Psoas muscle (tissue), 8 donors: ENCODE data around the gene KRTAP4-7. TPM values are rescaled to one million over a fixed set of nuclear protein-coding genes. Genes with fewer than 3 reads are reported as not detected.
"Not testable (repeated sequence)": the region's sequence is repeated elsewhere in the genome, so short reads cannot be mapped to it uniquely, and the experiment has no call there.

Source experiments
- ATAC-seq, 4 donors: fragments of 200-7000 bp; cut with Tn5 transposase; one replicate each; pipeline ENCODE4 v1.9.1; 2020; ENCODE audit warnings: moderate library complexity in 3 of 4, mild to moderate bottlenecking in 2 of 4
- DNase-seq, 2 donors: peaks; one replicate each; pipeline ENCODE4 v3.0.0-alpha.2; 2020
- H3K27ac ChIP-seq: fragments of 200-600 bp; one replicate; pipeline ENCODE4 v1.8.0; 2022
- H3K27me3 ChIP-seq, 3 donors: fragments of 200-600 bp in 1 of 3; one replicate each; pipeline versions ENCODE4 v1.6.1 to v1.8.0; 2013 to 2022; ENCODE audit warnings: low read length in 2 of 3, mild to moderate bottlenecking in 2 of 3, moderate library complexity in 1 of 3; ENCODE audit not compliant: insufficient read depth in 3 of 3
- H3K36me3 ChIP-seq, 2 donors: fragments of 200-600 bp in 1 of 2; one replicate each; pipeline versions ENCODE4 v1.6.1 to v1.8.0; 2013 to 2022; ENCODE audit warnings: low read depth in 1 of 2, mild to moderate bottlenecking in 1 of 2, moderate library complexity in 1 of 2; ENCODE audit not compliant: insufficient read depth in 1 of 2
- H3K4me1 ChIP-seq: fragments of 200-600 bp; one replicate; pipeline ENCODE4 v1.8.0; 2022
- H3K4me3 ChIP-seq: fragments of 200-600 bp; one replicate; pipeline ENCODE4 v1.8.0; 2022; ENCODE audit warnings: mild to moderate bottlenecking
- H3K9me3 ChIP-seq: fragments of 200-600 bp; one replicate; pipeline ENCODE4 v1.8.0; 2022
- WGBS, 3 donors: extraction: QIAGEN DNeasy Blood & Tissue Kit; methylation state at CpG; one replicate each; pipeline versions ENCODE4 v1.1.6 to v1.1.7; 2013; 5-methylcytosine and 5-hydroxymethylcytosine counted together
- intact Hi-C, 2 donors: fragments of 100-400 bp; cut with DNase I; formaldehyde crosslinking; loops; one replicate each; pipeline versions ENCODE4 v1.11.0 to v1.14.2; 2022
- polyA plus RNA-seq, 3 donors: library from polyadenylated mRNA; stranded (reverse); fragments of 200-250 nt; gene quantifications; one replicate each; pipeline ENCODE4 v1.2.3, GENCODE V29; 2013
- total RNA-seq, 4 donors: library from RNA; stranded (reverse); fragmentation: NEBNext Ultra II Directional in 2 of 4; extraction: Animal tissue kit (Norgen Biotek cat#: 25700) in 2 of 4; gene quantifications; one replicate each; pipeline versions ENCODE4 v1.2.1 to v1.2.4, GENCODE V29; 2021 to 2023
- TF ChIP-seq, protein P1 (sequence below): fragments of 200-600 bp; IDR thresholded peaks from one replicate; pipeline ENCODE4 v1.8.0; 2022; ENCODE audit warnings: antibody characterized with exemption
- donor health status: healthy with polysubstance abuse.
- donor health status: DM: no; HTN: no; CAD: no; lungs with moderate emphysema.
- donor health status: Bipolar disorder and iron deficiency.
- donor health status: healthy.
- donor health status: DM: yes; HTN: yes; CAD: no.
- donor health status: DM: no; HTN: no; CAD: no.
- donor health status: DM: no; HTN: no; CAD: no.
- donor health status: DM: yes; HTN: yes; CAD: no.

The KRTAP4-7 gene
- total and polyA plus RNA-seq, 7 donors, result not detected

GRCh38 chr17:41111151-41111885, 27.4 kb downstream of the KRTAP4-7 start:
- WGBS, 3 donors, result 75 to 90% (median 79%) methylated on average over 2 of the region's 2 CpGs
- H3K36me3 ChIP-seq, result no peaks in the 10 kb centered on the region
- H3K4me3 ChIP-seq, result no peak overlapping the region
- no peaks in the 10 kb centered on the region for H3K9me3 ChIP-seq
- intact Hi-C loops, result no loop called here
- DNase-seq (no peak), ATAC-seq (no peak)
- H3K27ac ChIP-seq, result no peak overlapping the region
- no peaks in the 10 kb centered on the region for H3K4me1 ChIP-seq
- H3K27me3 ChIP-seq, result peaks cover 0 to 10% (median 0%) of the 10 kb centered on the region in 3 donors
- TF ChIP-seq, protein P1, sequence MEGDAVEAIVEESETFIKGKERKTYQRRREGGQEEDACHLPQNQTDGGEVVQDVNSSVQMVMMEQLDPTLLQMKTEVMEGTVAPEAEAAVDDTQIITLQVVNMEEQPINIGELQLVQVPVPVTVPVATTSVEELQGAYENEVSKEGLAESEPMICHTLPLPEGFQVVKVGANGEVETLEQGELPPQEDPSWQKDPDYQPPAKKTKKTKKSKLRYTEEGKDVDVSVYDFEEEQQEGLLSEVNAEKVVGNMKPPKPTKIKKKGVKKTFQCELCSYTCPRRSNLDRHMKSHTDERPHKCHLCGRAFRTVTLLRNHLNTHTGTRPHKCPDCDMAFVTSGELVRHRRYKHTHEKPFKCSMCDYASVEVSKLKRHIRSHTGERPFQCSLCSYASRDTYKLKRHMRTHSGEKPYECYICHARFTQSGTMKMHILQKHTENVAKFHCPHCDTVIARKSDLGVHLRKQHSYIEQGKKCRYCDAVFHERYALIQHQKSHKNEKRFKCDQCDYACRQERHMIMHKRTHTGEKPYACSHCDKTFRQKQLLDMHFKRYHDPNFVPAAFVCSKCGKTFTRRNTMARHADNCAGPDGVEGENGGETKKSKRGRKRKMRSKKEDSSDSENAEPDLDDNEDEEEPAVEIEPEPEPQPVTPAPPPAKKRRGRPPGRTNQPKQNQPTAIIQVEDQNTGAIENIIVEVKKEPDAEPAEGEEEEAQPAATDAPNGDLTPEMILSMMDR, result no peak

GRCh38 chr17:41116297-41116696, 32.3 kb downstream of the KRTAP4-7 start:
- ATAC-seq (no peak), DNase-seq (no peak)
- Histone ChIP-seq H3K27ac (no peak overlapping the region), H3K4me1 (no peaks in the 10 kb centered on the region), H3K36me3 (no peaks in the 10 kb centered on the region), H3K9me3 (no peaks in the 10 kb centered on the region), H3K4me3 (no peak overlapping the region), H3K27me3 (peaks cover 0 to 8% (median 0%) of the 10 kb centered on the region in 3 donors)
- intact Hi-C loops, result no loop called here
- 57 to 72% (median 64%) methylated on average over 5 of the region's 5 CpGs for WGBS, 3 donors
- TF ChIP-seq, protein P1, result no peak

DNA sequence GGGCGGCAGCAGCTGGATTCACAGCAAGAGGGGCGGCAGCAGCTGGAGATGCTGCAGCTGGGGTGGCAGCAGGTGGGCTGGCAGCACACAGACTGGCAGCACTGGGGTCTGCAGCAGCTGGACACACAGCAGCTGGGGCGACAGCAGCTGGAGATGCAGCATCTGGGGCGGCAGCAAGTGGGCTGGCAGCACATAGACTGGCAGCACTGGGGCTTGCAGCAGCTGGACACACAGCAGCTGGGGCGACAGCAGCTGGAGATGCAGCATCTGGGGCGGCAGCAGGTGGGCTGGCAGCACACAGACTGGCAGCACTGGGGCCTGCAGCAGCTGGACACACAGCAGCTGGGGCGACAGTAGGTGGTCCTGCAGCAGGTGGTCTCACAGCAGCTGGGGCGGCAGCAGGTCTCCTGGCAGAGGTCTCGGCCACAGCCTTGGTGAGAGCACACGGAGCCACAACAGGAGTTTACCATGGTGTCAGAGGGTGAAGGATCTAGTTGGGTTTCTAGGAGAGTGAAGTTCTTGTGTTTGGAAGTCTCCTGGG, 34.0 kb downstream of the KRTAP4-7 start, which contains the start of gene KRTAP4-11:
KRTAP4-11 (minus strand) TSS at position 528 of the 541 bp plus-strand sequence; CDS start at position 470, 58 bp downstream.
- H3K36me3 ChIP-seq, H3K27ac ChIP-seq, intact Hi-C loops, H3K4me3 ChIP-seq, H3K9me3 ChIP-seq, DNase-seq, H3K4me1 ChIP-seq, ATAC-seq: not testable (repeated sequence)
- WGBS, 3 donors, result 54 to 82% (median 74%) methylated on average over 8 to 10 of the region's 10 CpGs
- H3K27me3 ChIP-seq, result peaks cover 0 to 11% (median 0%) of the 10 kb centered on the region in 3 donors

- Histone ChIP-seq H3K27me3 (peaks cover 0 to 14% (median 0%) of the 10 kb centered on the region in 3 donors), H3K36me3 (no peaks in the 10 kb centered on the region), H3K4me3 (no peak overlapping the region), H3K27ac (no peak overlapping the region), H3K9me3 (no peaks in the 10 kb centered on the region), H3K4me1 (no peaks in the 10 kb centered on the region)
- ATAC-seq, result no peak
- intact Hi-C loops, result no loop called here
- TF ChIP-seq, protein P1, result no peak
- DNase-seq, result no peak
- WGBS, 3 donors, result 89% methylated on average over 4 of the region's 4 CpGs
Observed at GRCh38 chr17:41118721-41119120, 34.8 kb downstream of the KRTAP4-7 start.

DNA sequence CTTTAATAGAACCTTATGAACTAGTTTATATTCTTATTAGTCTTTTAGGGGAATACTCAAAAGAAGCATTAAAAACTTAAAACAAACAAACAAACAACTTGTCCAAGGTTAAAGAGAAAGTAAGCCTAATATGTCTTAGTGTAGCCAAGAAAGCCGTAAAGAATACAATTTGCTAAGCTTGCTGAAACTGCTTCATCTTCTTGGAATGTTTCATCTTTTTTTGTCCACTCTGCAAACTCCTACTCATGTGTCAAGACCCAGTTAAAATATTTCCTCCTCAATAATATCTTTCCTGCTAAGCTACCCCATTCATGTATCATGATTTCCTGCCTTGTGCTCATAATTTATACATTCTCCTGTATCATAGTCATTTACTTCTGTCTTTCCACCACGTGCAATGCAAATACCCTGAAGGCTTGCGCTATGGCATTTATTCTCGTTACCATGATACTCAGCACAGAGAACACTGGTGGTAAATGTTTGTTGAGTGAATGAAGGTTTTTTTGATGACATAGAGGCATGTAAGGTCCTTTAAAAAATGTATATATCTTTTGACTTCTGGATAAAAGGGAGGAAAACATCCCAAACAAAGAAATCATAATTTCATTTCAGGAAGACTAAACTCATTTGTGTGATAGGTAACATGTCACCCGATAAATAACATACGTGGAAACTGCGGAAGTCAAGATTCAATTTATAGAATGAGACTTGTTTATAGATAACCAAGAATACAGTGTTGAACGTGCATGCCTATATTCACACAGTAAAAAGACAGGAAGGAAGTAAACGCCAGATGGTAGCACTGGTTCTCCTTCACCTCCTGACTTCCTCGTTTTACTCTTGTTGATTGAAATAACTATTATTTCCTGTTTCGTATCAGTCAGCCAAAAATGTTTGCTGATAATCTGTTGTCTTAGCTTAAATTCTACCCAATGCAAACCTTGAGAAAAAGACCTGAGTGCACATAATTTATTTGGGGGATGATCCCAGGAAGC, 36.0 kb downstream of the KRTAP4-7 start:
- H3K4me1 ChIP-seq, intact Hi-C loops, H3K9me3 ChIP-seq, ATAC-seq, DNase-seq, H3K36me3 ChIP-seq, H3K27ac ChIP-seq, H3K4me3 ChIP-seq: not testable (repeated sequence)
- WGBS, 3 donors, result 50 to 67% (median 61%) methylated on average over 11 of the region's 11 CpGs
- peaks cover 0 to 14% (median 0%) of the 10 kb centered on the region in 3 donors for H3K27me3 ChIP-seq
